GM23338 (cell line): ENCODE data around the gene NR2C2AP.

ENCODE experiments used
- CTCF ChIP-seq, 2 experiments: fragments of 200-600 bp in 1 of 2; sonication (generic) in 1 of 2; conservative IDR thresholded peaks; 2 replicates each; pipeline versions ENCODE4 v1.5.1 to v1.6.1; 2016 to 2017; ENCODE audit warnings: antibody characterized with exemption in 2 of 2, low read depth in 2 of 2, mild to moderate bottlenecking in 2 of 2, moderate library complexity in 1 of 2
- EZH2 ChIP-seq: fragments of 200-600 bp; sonication (generic); IDR thresholded peaks from one replicate; pipeline ENCODE4 v1.8.0; 2017; ENCODE audit warnings: antibody characterized with exemption, mild to moderate bottlenecking, low read depth; ENCODE audit not compliant: unreplicated experiment
- EZH2phosphoT487 ChIP-seq: fragments of 200-600 bp; sonication (generic); IDR thresholded peaks from one replicate; pipeline ENCODE4 v1.8.1; 2018; ENCODE audit warnings: antibody characterized with exemption; ENCODE audit not compliant: unreplicated experiment

- TF ChIP-seq CTCF (conservative IDR thresholded peaks at IDR 0.05; ENCODE audit: low read depth in 2 of 2) (no peak), EZH2phosphoT487 (no peak), EZH2 (no peak)
Observed at GRCh38 chr19:19179548-19180441, 23.4 kb downstream of the NR2C2AP start.
